Panc1 (cell line): ENCODE measurements around the gene PTGES3. TPM values are rescaled to one million over a fixed set of nuclear protein-coding genes. Genes with fewer than 3 reads are reported as not detected.

Source experiments
- ATAC-seq: fragments of 200-7000 bp; cut with Tn5 transposase; 2 replicates; pipeline ENCODE4 v1.9.1; 2020; ENCODE audit warnings: mild to moderate bottlenecking, moderate library complexity
- BruUV-seq: library from RNA; stranded (reverse); fragments of 400-500 nt; replicated peaks from 2 replicates; lab custom pipeline; 2021; lab: Mats Ljungman, UMichigan
- CTCF ChIA-PET: fragments of 300-600 bp; sonication (Branson Sonifier 250); formaldehyde crosslinking; loops from one replicate; lab custom pipeline; 2022; ENCODE audit warnings: antibody characterized with exemption; lab: Charles Lee
- POLR2A ChIA-PET: fragments of 300-600 bp; sonication (Branson Sonifier 250); formaldehyde crosslinking; loops from one replicate; lab custom pipeline; 2022; ENCODE audit warnings: antibody characterized with exemption; lab: Charles Lee
- DNase-seq: peaks from one replicate; pipeline ENCODE4 v3.0.0-alpha.2; 2010; ENCODE audit warnings: low read depth, low spot score
- H3K27ac ChIP-seq: 2 replicates; pipeline ENCODE4 v1.5.1; 2011; ENCODE audit warnings: mild to moderate bottlenecking, low read length, inconsistent platforms
- H3K27me3 ChIP-seq: fragments of 200-500 bp; sonication (Bioruptor generic); 2 replicates; pipeline ENCODE4 v1.6.0; 2014; ENCODE audit warnings: low read length, inconsistent platforms; ENCODE audit not compliant: control insufficient read depth, insufficient read depth
- H3K36me3 ChIP-seq: fragments of 200-500 bp; sonication (Bioruptor generic); 2 replicates; pipeline ENCODE4 v1.5.1; 2014; ENCODE audit warnings: inconsistent platforms, mild to moderate bottlenecking, low read length, moderate library complexity; ENCODE audit not compliant: control insufficient read depth, insufficient read depth
- H3K4me1 ChIP-seq: 2 replicates; pipeline ENCODE4 v1.5.1; 2011; ENCODE audit warnings: inconsistent platforms, mild to moderate bottlenecking, low read length, moderate library complexity; ENCODE audit not compliant: control insufficient read depth, insufficient read depth
- H3K4me3 ChIP-seq, 2 experiments: 2 replicates each; pipeline ENCODE4 v1.5.1; 2011 to 2012; ENCODE audit warnings: low read depth in 2 of 2, low read length in 2 of 2, mild to moderate bottlenecking in 2 of 2, inconsistent platforms in 1 of 2, moderate library complexity in 1 of 2
- H3K9me3 ChIP-seq: fragments of 200-500 bp; sonication (Bioruptor generic); 2 replicates; pipeline ENCODE4 v1.5.1; 2014; ENCODE audit warnings: low read depth, mild to moderate bottlenecking, inconsistent platforms, low read length, moderate library complexity; ENCODE audit not compliant: control insufficient read depth, insufficient read depth
- POLR2AphosphoS5 ChIP-seq: IDR thresholded peaks from 2 replicates; pipeline ENCODE4 v1.6.1; 2012; ENCODE audit warnings: mild to moderate bottlenecking, low read depth, low read length, moderate library complexity
- SIN3A ChIP-seq: IDR thresholded peaks from 2 replicates; pipeline ENCODE4 v1.6.1; 2012; ENCODE audit warnings: low read depth, mild to moderate bottlenecking, low read length, moderate library complexity, borderline replicate concordance; ENCODE audit not compliant: insufficient read depth
- TCF7L2 ChIP-seq: IDR thresholded peaks from 2 replicates; pipeline ENCODE4 v1.6.1; 2011; ENCODE audit warnings: mild to moderate bottlenecking, low read depth, low read length, inconsistent platforms
- in situ Hi-C: cut with HindIII; loops from 2 replicates; pipeline ENCODE4 v1.10.0; 2016; ENCODE audit warnings: low sequenced_read_pairs, low pct_unique_long_range_greater_than_20kb
- intact Hi-C: fragments of 100-400 bp; cut with micrococcal nuclease; formaldehyde crosslinking; loops from one replicate; pipeline ENCODE4 v1.10.0; 2022; ENCODE audit not compliant: unreplicated experiment
- total RNA-seq: library from RNA; stranded (reverse); gene quantifications from one replicate; pipeline ENCODE4 v1.2.1, GENCODE V29; 2021; ENCODE audit not compliant: unreplicated experiment
- TF ChIP-seq, protein P1 (sequence below): fragments of 450-650 bp; IDR thresholded peaks from 2 replicates; pipeline ENCODE4 v1.5.1; 2017; ENCODE audit warnings: mild to moderate bottlenecking
- TF ChIP-seq, protein P2 (sequence below), 2 experiments: IDR thresholded peaks; 2 replicates each; pipeline ENCODE4 v1.6.1; 2011 to 2012; ENCODE audit warnings: low read depth in 2 of 2, control low read depth in 1 of 2, low read length in 1 of 2, mild to moderate bottlenecking in 1 of 2, moderate library complexity in 1 of 2; ENCODE audit not compliant: insufficient read depth in 1 of 2

The PTGES3 gene
- total RNA-seq, 1 experiment from 2014 or later: 339 TPM

DNA sequence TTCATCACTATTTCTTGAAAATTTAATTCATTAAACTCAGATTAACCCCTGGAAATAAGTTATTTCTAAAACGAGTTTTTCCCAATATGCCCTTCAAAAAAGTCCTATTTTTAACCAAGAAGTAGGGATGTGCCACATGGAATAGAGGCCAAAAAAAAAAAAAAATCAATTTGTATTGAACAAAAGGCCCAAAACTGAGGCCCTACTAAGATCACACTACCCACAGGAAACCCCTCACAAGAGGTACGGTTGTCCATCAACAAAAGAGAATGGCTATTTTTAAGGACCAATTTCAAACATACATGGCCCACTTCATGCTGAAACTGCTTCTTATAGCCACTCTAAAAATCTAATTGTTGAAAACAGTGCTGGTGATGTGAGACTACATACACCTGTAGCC, 50.5 kb downstream of the PTGES3 start:
- no peak for TF ChIP-seq POLR2AphosphoS5
- TF ChIP-seq TCF7L2: no peak
- TF ChIP-seq, protein P1, sequence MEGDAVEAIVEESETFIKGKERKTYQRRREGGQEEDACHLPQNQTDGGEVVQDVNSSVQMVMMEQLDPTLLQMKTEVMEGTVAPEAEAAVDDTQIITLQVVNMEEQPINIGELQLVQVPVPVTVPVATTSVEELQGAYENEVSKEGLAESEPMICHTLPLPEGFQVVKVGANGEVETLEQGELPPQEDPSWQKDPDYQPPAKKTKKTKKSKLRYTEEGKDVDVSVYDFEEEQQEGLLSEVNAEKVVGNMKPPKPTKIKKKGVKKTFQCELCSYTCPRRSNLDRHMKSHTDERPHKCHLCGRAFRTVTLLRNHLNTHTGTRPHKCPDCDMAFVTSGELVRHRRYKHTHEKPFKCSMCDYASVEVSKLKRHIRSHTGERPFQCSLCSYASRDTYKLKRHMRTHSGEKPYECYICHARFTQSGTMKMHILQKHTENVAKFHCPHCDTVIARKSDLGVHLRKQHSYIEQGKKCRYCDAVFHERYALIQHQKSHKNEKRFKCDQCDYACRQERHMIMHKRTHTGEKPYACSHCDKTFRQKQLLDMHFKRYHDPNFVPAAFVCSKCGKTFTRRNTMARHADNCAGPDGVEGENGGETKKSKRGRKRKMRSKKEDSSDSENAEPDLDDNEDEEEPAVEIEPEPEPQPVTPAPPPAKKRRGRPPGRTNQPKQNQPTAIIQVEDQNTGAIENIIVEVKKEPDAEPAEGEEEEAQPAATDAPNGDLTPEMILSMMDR: no peak
- no peak for TF ChIP-seq SIN3A
- TF ChIP-seq, protein P2, sequence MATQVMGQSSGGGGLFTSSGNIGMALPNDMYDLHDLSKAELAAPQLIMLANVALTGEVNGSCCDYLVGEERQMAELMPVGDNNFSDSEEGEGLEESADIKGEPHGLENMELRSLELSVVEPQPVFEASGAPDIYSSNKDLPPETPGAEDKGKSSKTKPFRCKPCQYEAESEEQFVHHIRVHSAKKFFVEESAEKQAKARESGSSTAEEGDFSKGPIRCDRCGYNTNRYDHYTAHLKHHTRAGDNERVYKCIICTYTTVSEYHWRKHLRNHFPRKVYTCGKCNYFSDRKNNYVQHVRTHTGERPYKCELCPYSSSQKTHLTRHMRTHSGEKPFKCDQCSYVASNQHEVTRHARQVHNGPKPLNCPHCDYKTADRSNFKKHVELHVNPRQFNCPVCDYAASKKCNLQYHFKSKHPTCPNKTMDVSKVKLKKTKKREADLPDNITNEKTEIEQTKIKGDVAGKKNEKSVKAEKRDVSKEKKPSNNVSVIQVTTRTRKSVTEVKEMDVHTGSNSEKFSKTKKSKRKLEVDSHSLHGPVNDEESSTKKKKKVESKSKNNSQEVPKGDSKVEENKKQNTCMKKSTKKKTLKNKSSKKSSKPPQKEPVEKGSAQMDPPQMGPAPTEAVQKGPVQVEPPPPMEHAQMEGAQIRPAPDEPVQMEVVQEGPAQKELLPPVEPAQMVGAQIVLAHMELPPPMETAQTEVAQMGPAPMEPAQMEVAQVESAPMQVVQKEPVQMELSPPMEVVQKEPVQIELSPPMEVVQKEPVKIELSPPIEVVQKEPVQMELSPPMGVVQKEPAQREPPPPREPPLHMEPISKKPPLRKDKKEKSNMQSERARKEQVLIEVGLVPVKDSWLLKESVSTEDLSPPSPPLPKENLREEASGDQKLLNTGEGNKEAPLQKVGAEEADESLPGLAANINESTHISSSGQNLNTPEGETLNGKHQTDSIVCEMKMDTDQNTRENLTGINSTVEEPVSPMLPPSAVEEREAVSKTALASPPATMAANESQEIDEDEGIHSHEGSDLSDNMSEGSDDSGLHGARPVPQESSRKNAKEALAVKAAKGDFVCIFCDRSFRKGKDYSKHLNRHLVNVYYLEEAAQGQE (IDR thresholded peaks at IDR 0.05; ENCODE audit: insufficient read depth in 1 of 2, low read depth in 2 of 2, low read length in 1 of 2): no peak
- no TSS peak for BruUV-seq
- H3K27ac ChIP-seq: peak overlapping the region; percentile 96
- in situ Hi-C loops: no loop called here
- H3K4me3 ChIP-seq: no peak overlapping the region
- H3K9me3 ChIP-seq: no peaks in the 10 kb centered on the region
- ChIA-PET POLR2A (interaction anchor here (0.7 kb wide), 1 partner anchor 168 kb away, joined by 4 read pairs; no protein-coding TSS in a partner anchor), CTCF (interaction anchor here (0.5 kb wide), 1 partner anchor 1344 kb away, joined by 5 read pairs; no protein-coding TSS in a partner anchor)
- H3K4me1 ChIP-seq: peaks cover 26% of the 10 kb centered on the region
- intact Hi-C loops: no loop called here
- no peak for ATAC-seq
- no peak for DNase-seq
- H3K27me3 ChIP-seq: no peaks in the 10 kb centered on the region
- H3K36me3 ChIP-seq: peaks cover 14% of the 10 kb centered on the region

GRCh38 chr12:56636675-56637540, 51.2 kb downstream of the PTGES3 start:
- CTCF ChIA-PET: interaction anchor here (0.5 to 1.5 kb wide), 11 partner anchors 9 to 442 kb away, joined by 3 to 11 read pairs (median 4); partner anchors contain the start of gene ATP5F1B
- Histone ChIP-seq H3K36me3 (peaks cover 10% of the 10 kb centered on the region), H3K4me1 (peaks cover 33% of the 10 kb centered on the region), H3K27me3 (no peaks in the 10 kb centered on the region), H3K9me3 (no peaks in the 10 kb centered on the region), H3K27ac (peak overlapping the region; percentile 96), H3K4me3 (peak overlapping the region; percentile 65 to 90)
- in situ Hi-C loops: no loop called here
- peak; percentile 98 for TF ChIP-seq POLR2AphosphoS5
- TF ChIP-seq, protein P2 (IDR thresholded peaks at IDR 0.05; ENCODE audit: insufficient read depth in 1 of 2, low read depth in 2 of 2, low read length in 1 of 2): no peak
- TF ChIP-seq SIN3A: 0 out of 2 replicates have a peak, but pooled peaks have one; percentile 83
- TF ChIP-seq, protein P1: peak; percentile 92
- no peak for TF ChIP-seq TCF7L2
- DNase-seq (peak; percentile 96), ATAC-seq (peak; percentile 80)
- BruUV-seq: no TSS peak
- intact Hi-C loops: no loop called here
- POLR2A ChIA-PET: interaction anchor here (0.6 kb wide), 1 partner anchor 94 kb away, joined by 9 read pairs; no protein-coding TSS in a partner anchor
